Measurements from ENCODE around the gene KLLN.
"Not testable (repeated sequence)": the region's sequence is repeated elsewhere in the genome, so short reads cannot be mapped to it uniquely, and the experiment has no call there.

The KLLN gene

DNA sequence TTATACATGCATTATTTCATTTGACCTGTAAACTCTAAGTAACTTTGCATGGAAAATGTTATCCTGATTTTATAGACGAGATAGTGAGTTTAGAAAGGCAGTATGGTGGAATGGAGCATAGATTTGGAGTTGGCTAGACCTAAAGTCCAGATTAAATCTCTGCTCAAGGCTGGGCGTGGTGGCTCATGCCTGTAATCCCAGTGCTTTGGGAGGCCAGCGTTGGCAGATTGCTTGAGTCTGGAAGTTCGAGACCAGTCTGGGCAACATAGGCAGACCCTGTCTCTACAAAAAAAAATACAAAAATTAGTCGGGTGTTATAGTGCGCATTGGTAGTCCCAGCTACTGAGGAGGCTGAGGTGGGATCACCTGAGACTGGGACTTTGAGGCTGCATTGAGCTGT lies 9.5 kb upstream of the KLLN start:
- H3K9ac ChIP-seq (ENCODE audit: low read length) = no peak overlapping the region
- TF ChIP-seq CTCF (IDR thresholded peaks at IDR 0.05; ENCODE audit: low read length) = no peak
- TF ChIP-seq EZH2 (IDR thresholded peaks at IDR 0.05; ENCODE audit: borderline replicate concordance, low read length) = no peak
- H3K4me3 ChIP-seq (ENCODE audit: low read depth, low read length, poor library complexity, severe bottlenecking) = no peak overlapping the region
- peaks cover 37% of the 10 kb centered on the region for H3K4me1 ChIP-seq (ENCODE audit: insufficient read depth, low read length, severe bottlenecking)
- no peaks in the 10 kb centered on the region for H3K9me3 ChIP-seq (ENCODE audit: low read length)
- H3K36me3 ChIP-seq (ENCODE audit: insufficient read depth, low read length) = peaks cover 75% of the 10 kb centered on the region
- H3K9me2 ChIP-seq (ENCODE audit: low read depth, low read length) = no peaks in the 10 kb centered on the region
- H4K20me1 ChIP-seq (ENCODE audit: insufficient read depth, low read length) = no peaks in the 10 kb centered on the region
- no peak overlapping the region for H2AFZ ChIP-seq (ENCODE audit: low read length)
- peaks cover 100% of the 10 kb centered on the region for H3K79me2 ChIP-seq (ENCODE audit: insufficient read depth, low read length)
- H3K4me2 ChIP-seq (ENCODE audit: low read length) = no peak overlapping the region
- H3K27ac ChIP-seq (ENCODE audit: low read depth, low read length, poor library complexity, severe bottlenecking) = no peak overlapping the region
- no peaks in the 10 kb centered on the region for H3F3A ChIP-seq (ENCODE audit: insufficient read depth, low read length)
- no peaks in the 10 kb centered on the region for H3K27me3 ChIP-seq (ENCODE audit: insufficient read depth, low read length)

DNA sequence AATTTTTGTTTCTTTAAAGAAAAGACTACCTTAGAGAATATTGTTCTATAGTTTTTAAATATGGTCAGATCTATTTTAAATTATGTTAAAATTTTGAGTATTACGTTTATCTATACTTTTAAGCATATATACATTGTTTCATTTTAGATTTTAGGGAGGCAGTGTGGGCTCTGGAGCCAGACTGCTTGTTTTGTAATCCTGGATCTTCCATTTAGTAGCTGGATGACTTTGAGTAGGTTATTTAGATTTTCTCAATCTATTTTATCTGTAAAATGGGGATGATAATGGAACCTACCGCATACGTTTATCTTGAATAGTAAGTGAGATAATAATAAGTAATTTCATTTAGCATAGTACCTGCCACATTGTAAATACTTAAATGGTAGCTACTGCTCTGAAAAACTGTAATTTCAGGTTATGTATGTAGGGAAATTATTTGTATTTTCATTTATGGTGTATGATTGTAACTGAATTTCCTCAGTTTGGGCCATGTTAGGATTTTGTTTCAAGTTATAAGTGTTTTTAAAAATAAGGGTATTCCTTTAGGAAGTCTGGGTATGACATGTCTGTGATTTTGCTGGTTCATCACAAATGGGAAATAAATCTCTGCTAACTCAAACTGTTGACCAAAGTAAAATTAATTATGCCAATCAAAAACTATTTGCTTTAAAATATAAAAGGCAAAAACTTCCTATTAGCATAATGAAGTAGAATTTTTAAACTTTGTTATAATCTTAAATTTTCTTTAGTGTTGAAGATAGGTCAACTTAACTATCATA lies 6.6 kb upstream of the KLLN start:
- Histone ChIP-seq H3K4me2 (ENCODE audit: low read length) (peak overlapping the region; percentile 39), H4K20me1 (ENCODE audit: insufficient read depth, low read length) (no peaks in the 10 kb centered on the region)

DNA sequence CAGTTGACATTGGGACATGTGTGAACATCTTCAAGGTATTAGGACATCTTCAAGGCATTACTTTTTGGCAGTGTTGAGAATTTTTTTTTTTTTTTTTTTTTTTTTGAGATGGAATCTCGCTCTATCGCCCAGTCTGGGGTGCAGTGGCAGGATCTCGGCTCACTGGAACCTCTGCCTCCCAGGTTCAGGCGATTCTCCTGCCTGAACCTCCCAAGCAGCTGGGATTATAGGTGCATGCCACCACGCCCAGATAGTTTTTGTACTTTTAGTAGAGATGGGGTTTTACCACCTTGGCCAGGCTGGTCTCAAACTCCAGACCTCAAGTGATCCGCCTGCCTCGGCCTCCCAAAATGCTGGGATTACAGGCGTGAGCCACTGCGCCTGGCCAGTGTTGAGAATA lies 5.8 kb upstream of the KLLN start:
- Histone ChIP-seq H3K36me3 (ENCODE audit: insufficient read depth, low read length) (peaks cover 79% of the 10 kb centered on the region), H3K79me2 (ENCODE audit: insufficient read depth, low read length) (peaks cover 100% of the 10 kb centered on the region), H3K4me1 (ENCODE audit: insufficient read depth, low read length, severe bottlenecking) (peaks cover 37% of the 10 kb centered on the region), H3K4me2 (ENCODE audit: low read length) (peak overlapping the region; percentile 82), H3K4me3 (ENCODE audit: low read depth, low read length, poor library complexity, severe bottlenecking) (peak overlapping the region; percentile 99)
- not testable (repeated sequence) for H3K9ac ChIP-seq (ENCODE audit: low read length); H4K20me1 ChIP-seq (ENCODE audit: insufficient read depth, low read length); H3K9me2 ChIP-seq (ENCODE audit: low read depth, low read length); H2AFZ ChIP-seq (ENCODE audit: low read length); H3K9me3 ChIP-seq (ENCODE audit: low read length); H3K27ac ChIP-seq (ENCODE audit: low read depth, low read length, poor library complexity, severe bottlenecking); H3K27me3 ChIP-seq (ENCODE audit: insufficient read depth, low read length); H3F3A ChIP-seq (ENCODE audit: insufficient read depth, low read length)

More for the DNA sequence above, 6.6 kb upstream of the KLLN start:
- Histone ChIP-seq H3K36me3 (ENCODE audit: insufficient read depth, low read length) (peaks cover 71% of the 10 kb centered on the region), H3F3A (ENCODE audit: insufficient read depth, low read length) (no peaks in the 10 kb centered on the region), H3K4me1 (ENCODE audit: insufficient read depth, low read length, severe bottlenecking) (peaks cover 37% of the 10 kb centered on the region), H3K4me3 (ENCODE audit: low read depth, low read length, poor library complexity, severe bottlenecking) (peak overlapping the region; percentile 13), H3K79me2 (ENCODE audit: insufficient read depth, low read length) (peaks cover 100% of the 10 kb centered on the region), H3K9ac (ENCODE audit: low read length) (no peak overlapping the region), H3K27me3 (ENCODE audit: insufficient read depth, low read length) (no peaks in the 10 kb centered on the region), H2AFZ (ENCODE audit: low read length) (no peak overlapping the region), H3K9me3 (ENCODE audit: low read length) (no peaks in the 10 kb centered on the region), H3K9me2 (ENCODE audit: low read depth, low read length) (no peaks in the 10 kb centered on the region), H3K27ac (ENCODE audit: low read depth, low read length, poor library complexity, severe bottlenecking) (no peak overlapping the region)
- TF ChIP-seq CTCF (IDR thresholded peaks at IDR 0.05; ENCODE audit: low read length) (no peak), EZH2 (IDR thresholded peaks at IDR 0.05; ENCODE audit: borderline replicate concordance, low read length) (no peak)

- H3K4me1 ChIP-seq (ENCODE audit: insufficient read depth, low read length, severe bottlenecking) = peaks cover 32% of the 10 kb centered on the region
- no peaks in the 10 kb centered on the region for H3K9me3 ChIP-seq (ENCODE audit: low read length)
- H4K20me1 ChIP-seq (ENCODE audit: insufficient read depth, low read length) = no peaks in the 10 kb centered on the region
- peaks cover 73% of the 10 kb centered on the region for H3K36me3 ChIP-seq (ENCODE audit: insufficient read depth, low read length)
- no peaks in the 10 kb centered on the region for H3K9me2 ChIP-seq (ENCODE audit: low read depth, low read length)
- peak overlapping the region; percentile 82 for H3K4me2 ChIP-seq (ENCODE audit: low read length)
- peak overlapping the region; percentile 24 for H3K27ac ChIP-seq (ENCODE audit: low read depth, low read length, poor library complexity, severe bottlenecking)
- peak overlapping the region; percentile 100 for H3K9ac ChIP-seq (ENCODE audit: low read length)
- H3K79me2 ChIP-seq (ENCODE audit: insufficient read depth, low read length) = peaks cover 91% of the 10 kb centered on the region
- peak overlapping the region; percentile 99 for H3K4me3 ChIP-seq (ENCODE audit: low read depth, low read length, poor library complexity, severe bottlenecking)
- no peaks in the 10 kb centered on the region for H3F3A ChIP-seq (ENCODE audit: insufficient read depth, low read length)
- no peak overlapping the region for H2AFZ ChIP-seq (ENCODE audit: low read length)
- H3K27me3 ChIP-seq (ENCODE audit: insufficient read depth, low read length) = no peaks in the 10 kb centered on the region
- TF ChIP-seq EZH2 (IDR thresholded peaks at IDR 0.05; ENCODE audit: borderline replicate concordance, low read length) = no peak
Measured at GRCh38 chr10:87868277-87868676, 4.9 kb upstream of the KLLN start.

Data from OCI-LY1 (cell line).